HG03575 (cell line): ENCODE data around the gene SKOR1.

Source experiments
- ATAC-seq: cut with Tn5 transposase; IDR thresholded peaks from one replicate; pipeline ENCODE4 v1.9.1; 2021; ENCODE audit not compliant: unreplicated experiment, insufficient number of reproducible peaks, low FRiP score; ENCODE audit errors: extremely low read depth

The SKOR1 gene

DNA sequence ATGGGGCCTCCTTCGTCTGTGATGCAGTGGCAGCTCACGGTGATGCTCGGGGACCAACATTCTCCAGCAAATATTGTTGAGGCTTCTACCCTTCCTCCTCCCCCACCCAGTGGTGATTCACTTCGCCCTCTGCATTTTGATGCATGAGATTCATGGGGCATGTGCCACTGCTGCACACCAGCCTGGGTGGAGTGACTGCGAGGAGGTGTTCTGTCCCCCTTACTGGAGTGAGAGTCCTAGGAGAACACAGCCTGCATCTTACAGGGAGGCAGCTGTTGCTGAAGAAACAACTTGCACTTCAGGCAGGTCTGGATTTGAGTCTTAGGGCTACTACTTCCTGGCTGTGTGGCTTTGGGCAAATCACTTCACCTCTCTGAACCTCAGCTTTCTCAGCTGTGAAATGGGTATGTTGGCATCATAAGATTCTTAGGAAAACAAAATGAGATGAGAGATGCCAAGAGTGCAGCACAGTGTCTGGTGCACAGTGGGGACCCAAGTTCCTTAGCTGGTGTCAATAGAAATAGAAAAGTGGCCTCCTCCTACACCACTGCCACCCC is 10.2 kb upstream of the SKOR1 start:
- no peak for ATAC-seq

DNA sequence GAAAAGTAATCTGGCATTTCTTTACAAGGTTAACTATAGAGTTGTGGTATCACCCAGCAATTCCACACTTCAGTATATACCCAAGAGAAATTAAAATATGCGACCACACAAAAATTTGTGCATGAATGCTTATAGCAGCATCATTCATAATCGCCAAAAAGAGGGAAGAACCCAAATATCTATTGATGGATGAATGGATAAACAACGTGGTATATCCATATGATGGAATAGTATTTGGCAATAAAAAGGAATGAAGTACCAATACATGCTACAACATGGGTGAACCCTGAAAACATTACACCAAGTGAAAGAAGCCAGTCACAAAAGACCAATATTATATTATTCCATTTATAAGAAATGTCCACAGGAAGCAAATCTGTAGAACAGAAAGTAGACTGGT is 8.6 kb upstream of the SKOR1 start:
- no peak for ATAC-seq

GRCh38 chr15:67818464-67818863 is 6.8 kb upstream of the SKOR1 start:
- ATAC-seq, result no peak

DNA sequence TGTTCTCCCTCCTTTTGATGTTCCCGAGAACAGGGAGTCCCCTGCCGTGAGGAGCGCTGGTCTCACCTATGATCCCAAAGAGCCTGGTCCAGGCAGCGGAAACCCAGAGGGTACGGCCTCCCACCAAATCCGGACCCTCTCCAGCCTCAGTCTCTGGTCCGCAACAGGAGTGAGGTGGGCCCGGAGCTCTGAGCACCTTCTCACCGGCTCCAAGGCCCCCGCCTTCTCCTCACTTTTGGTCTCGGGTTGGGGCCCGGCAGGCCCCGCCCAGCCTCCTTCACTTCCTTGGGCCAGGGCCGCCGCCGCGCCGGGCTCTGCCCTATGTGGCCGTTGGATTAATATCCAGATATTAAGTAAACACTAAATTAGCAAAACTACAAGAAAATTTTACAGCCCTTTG is 5.7 kb upstream of the SKOR1 start:
- no peak for ATAC-seq

GRCh38 chr15:67820122-67820991 is 5.0 kb upstream of the SKOR1 start:
- ATAC-seq, result no peak

GRCh38 chr15:67820992-67821783 is 4.1 kb upstream of the SKOR1 start:
- ATAC-seq, result no peak

DNA sequence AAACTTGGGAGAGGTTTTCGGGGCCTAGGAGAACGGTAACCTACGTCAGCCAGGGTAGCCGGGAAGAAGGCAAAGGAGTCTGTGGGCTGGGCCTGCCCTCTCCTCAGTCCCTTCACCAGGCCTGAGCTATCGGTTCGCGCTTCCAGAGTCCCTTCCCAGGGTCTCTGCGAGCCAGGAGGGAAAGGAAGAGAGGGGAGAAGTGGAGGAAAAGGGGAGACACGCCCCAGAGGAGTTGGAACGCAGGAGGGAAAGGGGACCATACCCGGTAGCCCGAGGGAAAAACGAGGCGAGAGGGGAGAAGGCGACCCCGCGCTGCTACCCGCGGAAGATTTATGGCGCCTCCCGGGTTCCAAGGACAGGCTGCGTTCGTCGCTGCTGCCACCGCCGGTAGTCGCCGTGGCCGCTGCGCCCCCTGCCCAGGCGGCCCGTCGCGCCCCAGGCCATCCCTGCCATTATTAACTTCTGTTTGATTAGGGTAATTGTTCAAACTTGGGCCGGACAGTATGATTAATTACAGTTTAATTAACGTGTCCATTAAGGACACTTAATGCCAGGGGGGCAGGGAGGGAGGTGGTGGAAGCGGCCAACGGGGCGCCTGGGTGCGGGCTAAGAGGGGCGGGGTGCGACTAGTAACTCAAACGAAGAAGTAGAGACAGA is 3.4 kb upstream of the SKOR1 start:
- no peak for ATAC-seq

DNA sequence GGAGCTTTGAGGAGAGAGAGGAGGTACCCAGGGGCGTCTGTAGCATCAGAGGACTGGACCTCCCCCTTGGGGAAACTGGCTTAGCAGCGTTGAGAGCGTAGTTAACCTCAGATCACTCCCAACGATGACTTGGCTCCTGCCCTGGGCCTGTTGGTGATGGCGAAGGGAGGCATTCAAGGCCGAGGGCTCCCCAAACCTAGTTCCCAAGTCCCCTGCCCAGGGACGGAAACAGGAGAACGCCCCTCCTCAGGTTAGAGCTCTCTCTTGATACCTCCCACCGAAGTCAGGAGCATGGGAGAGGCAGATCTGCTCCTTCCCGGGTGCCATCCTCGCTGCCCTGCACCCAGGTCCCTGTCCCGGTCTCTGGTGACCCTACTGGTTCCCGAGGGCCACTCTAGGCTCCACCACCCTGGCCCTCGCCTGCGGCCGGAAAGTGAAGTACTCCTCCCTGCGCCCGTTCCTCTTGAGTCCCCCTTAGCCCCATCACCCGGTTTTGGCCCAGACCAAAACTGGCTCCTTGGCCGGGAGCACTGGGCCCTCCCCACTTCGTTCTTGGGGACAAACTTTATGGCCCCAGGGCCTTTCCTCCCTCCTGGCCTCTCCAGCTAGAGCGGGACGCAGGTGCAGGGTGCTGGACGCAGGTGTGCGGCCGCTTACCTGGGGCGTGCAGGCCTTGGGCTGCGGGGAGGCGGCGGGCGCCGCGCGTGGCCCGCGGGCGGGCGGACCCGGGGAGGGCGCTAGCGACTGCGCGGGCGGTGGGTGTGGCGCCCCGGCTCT is 2.6 kb upstream of the SKOR1 start:
- ATAC-seq, result no peak

DNA sequence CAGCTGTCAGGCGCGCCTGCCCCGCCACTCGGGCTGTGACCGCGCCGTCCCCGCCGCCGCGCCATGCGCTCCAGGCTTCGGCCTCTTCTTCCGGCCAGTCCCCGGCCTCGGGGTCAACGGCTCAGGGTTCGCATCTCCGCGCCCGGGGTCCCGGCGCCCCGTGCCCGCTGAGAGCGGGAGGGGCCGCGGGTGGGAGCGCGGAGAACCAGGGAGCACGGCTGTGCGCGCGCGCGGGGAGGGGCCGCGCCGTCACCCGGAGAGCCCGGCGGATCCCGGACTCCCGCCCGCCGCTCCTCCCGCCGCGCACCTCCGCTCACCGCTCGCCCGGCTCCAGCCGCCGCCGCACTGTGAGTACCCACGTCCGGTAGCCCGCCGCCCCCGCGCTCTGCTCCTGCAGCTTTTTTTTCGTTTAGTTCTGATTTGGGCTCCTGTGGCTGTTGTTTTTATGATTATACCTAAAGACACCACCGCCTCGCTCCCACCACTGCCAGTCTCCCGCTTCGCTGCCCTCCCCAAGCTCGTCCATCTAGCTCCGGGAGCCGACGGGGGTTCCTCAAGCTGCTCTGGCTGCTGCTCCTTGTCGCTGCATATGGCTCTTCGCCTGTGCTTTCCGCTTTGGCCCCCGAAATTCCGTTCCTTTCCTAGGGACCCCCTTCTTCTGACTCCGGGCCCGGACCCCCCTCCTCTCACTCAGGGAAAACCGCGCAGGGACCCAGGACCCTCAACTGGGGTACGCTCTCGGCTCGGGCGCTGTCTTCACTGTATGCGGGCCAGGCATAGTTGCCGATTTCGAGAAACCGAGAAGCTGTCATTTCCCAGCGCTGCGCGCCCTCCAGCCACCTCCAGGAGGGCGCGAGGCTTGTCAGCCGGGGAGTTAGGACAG is 1.8 kb upstream of the SKOR1 start:
- no peak for ATAC-seq

GRCh38 chr15:67824197-67824968 is 926 bp upstream of the SKOR1 start:
- no peak for ATAC-seq

DNA sequence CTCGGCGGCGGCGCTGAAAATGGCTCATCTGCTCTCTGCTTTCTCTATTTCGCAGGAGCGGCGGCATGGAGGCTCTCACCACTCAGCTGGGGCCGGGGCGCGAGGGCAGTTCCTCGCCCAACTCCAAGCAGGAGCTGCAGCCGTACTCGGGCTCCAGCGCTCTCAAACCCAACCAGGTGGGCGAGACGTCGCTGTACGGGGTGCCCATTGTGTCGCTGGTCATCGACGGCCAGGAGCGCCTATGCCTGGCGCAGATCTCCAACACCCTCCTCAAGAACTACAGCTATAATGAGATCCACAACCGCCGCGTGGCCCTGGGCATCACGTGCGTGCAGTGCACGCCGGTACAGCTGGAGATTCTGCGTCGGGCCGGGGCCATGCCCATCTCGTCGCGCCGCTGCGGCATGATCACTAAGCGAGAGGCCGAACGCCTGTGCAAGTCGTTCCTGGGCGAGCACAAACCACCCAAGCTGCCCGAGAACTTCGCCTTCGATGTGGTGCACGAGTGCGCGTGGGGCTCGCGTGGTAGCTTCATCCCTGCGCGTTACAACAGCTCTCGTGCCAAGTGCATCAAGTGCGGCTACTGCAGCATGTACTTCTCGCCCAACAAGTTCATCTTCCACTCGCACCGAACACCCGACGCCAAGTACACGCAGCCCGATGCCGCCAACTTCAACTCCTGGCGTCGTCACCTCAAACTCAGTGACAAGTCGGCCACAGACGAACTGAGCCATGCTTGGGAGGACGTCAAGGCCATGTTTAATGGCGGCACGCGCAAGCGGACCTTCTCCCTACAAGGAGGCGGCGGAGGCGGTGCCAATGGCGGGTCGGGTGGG is 790 bp downstream of the SKOR1 start:
- ATAC-seq, result no peak

DNA sequence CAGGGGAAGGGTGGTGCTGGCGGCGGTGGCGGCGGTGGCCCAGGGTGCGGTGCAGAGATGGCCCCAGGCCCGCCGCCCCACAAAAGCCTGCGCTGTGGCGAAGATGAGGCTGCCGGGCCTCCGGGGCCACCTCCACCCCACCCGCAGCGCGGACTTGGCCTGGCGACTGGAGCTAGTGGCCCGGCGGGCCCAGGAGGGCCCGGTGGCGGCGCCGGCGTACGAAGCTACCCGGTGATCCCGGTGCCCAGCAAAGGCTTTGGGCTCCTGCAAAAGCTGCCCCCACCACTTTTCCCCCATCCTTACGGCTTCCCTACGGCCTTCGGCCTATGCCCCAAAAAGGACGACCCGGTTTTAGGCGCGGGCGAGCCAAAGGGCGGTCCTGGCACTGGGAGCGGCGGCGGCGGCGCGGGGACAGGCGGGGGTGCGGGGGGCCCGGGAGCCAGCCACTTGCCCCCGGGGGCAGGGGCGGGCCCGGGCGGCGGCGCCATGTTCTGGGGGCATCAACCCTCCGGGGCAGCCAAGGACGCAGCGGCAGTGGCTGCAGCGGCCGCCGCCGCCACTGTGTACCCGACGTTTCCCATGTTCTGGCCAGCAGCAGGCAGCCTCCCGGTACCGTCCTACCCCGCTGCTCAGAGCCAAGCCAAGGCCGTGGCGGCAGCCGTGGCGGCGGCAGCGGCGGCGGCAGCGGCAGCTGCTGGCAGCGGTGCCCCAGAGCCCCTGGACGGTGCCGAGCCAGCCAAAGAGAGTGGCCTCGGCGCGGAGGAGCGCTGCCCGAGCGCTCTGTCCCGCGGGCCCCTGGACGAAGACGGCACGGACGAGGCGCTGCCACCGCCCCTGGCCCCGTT is 1.6 kb downstream of the SKOR1 start:
- ATAC-seq, result no peak

DNA sequence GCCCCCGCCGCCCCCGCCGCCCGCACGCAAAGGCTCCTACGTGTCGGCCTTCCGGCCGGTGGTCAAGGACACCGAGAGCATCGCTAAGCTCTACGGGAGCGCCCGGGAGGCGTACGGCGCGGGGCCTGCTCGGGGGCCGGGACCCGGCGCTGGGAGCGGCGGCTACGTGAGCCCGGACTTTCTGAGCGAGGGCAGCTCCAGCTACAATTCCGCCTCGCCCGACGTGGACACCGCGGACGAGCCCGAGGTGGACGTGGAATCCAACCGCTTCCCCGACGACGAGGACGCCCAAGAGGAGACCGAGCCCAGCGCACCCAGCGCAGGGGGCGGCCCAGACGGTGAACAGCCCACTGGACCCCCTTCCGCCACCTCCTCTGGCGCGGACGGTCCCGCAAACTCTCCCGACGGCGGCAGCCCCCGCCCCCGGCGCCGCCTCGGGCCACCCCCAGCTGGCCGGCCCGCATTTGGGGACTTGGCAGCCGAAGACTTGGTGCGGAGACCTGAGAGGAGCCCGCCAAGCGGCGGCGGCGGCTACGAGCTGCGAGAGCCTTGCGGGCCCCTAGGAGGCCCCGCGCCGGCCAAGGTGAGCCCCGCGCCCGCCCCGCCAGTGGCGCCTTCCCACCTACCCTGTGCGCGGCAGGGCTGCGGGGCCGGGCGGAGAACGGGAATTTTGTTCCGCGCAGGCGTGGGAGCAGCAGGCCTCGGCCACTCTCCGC is 2.4 kb downstream of the SKOR1 start:
- no peak for ATAC-seq

- ATAC-seq, result no peak
These were observed 3.1 kb downstream of the SKOR1 start for GRCh38 chr15:67828278-67828968.
